DMS114 treated with DMSO at 0.1 percent for 48 hours (cell line): Measurements from ENCODE around the gene C17orf113.
"Not testable (repeated sequence)": the region's sequence is repeated elsewhere in the genome, so short reads cannot be mapped to it uniquely, and the experiment has no call there.

Experiments
- DNase-seq: peaks from one replicate; lab custom pipeline; 2025; ENCODE audit not compliant: unreplicated experiment; lab: John Stamatoyannopoulos, UW

The C17orf113 gene

GRCh38 chr17:42017866-42018200 is 32.6 kb downstream of the C17orf113 start:
- no peak for DNase-seq

- DNase-seq = peak; percentile 86
Observed at GRCh38 chr17:42016941-42017865, 33.2 kb downstream of the C17orf113 start, which contains the start of gene DNAJC7. TSS of gene DNAJC7 (minus strand) at chr17:42017439. CDS start at chr17:42017416, 23 bp downstream.

DNA sequence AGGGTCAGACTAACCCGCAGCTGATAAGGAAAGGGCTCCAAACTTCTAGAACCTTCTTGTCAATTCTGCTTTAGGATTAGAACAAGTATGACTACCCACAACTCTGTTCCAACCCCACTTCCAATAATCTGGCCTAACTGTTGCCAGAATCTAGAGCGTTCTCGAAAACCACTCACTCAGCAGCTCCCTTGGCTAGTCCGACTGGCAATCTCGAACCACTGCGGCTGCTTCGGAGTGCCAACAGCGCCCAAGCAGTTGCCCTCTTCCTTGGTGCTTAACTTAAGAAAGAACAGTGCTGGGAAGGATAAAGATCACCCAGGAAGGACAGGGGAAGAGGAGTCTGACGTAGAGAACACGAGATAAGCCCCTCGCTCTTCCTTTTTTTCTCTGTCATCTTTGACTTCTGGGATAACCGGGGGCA is 34.0 kb downstream of the C17orf113 start:
- DNase-seq = peak; percentile 14

- DNase-seq = not testable (repeated sequence)
Observed at GRCh38 chr17:42013740-42014139, 36.7 kb downstream of the C17orf113 start.

DNA sequence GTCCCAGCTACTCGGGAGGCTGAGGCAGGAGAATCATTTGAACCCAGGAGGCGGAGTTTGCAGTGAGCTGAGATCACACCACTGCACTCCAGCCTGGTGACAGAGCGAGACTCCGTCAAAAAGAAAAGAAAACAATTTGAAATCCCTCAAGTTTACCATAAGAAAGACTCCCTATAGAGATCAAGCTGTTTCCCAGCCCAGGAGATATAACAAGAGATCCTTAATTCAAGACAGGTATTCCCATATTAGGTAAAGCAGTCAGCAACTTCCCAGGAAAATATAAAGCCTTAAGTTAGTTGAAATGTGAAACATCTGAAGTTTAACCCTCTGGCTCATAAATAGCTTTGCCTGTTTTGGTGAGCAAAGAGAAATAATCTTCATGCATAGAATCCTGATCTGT is 38.0 kb downstream of the C17orf113 start:
- DNase-seq = not testable (repeated sequence)

- no peak for DNase-seq
Observed at GRCh38 chr17:42010898-42011516, 39.4 kb downstream of the C17orf113 start.

GRCh38 chr17:42010266-42010680 is 40.1 kb downstream of the C17orf113 start:
- DNase-seq = not testable (repeated sequence)

- DNase-seq = no peak
Observed at GRCh38 chr17:42009170-42009569, 41.2 kb downstream of the C17orf113 start.

- DNase-seq = no peak
Observed at GRCh38 chr17:42005166-42005565, 45.2 kb downstream of the C17orf113 start.

- DNase-seq = no peak
Observed at GRCh38 chr17:42002792-42003301, 47.6 kb downstream of the C17orf113 start.

DNA sequence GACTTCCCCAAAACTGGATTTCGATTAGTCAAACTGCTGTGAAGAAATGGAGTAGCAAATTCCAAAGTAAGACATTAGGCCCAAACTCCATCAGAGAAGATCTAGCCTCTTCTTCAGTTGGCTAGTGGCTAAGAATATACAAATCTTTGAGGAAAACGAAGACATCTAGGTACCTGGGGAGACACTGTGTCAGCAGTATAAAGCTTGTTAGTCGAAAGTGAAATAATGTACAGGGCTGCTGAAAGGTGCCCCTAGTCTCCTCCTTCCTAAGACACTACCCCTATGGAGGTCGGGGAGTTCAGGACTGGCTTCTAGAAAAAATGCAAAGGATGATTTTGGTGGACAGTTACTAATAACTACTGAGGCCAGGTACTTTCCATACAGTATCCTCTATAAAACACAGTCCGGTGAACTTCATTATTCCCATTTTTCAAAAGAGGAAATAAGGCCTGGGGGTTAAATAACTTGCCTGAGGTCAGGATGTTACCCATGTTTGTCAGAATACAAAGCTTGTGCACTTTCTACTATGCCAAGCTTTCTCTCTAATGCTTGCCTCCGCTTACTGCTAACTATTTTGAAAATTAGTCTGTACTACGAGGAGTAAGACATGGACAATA is 48.1 kb downstream of the C17orf113 start:
- DNase-seq = no peak

DNA sequence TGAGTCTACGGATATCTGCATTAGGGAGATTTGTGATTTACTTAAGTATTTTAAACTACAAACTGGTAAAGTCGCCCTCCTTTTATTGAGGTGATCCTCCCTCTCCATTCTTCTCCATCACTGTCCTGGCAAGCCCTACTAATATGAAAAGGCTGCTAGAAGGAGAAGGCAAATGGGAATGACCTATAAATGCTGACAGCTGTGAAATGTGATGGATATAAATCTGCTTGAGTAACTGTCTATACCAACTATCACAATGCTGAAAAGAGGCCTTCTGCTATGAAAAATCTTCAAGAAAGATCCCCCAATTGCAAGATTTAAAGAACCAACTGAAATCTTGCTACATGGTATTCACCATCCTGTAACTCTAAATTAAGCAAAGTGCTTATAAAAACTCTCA is 48.7 kb downstream of the C17orf113 start:
- no peak for DNase-seq

- DNase-seq = no peak
Observed at GRCh38 chr17:42000413-42001133, 49.8 kb downstream of the C17orf113 start.

- no peak for DNase-seq
Observed at GRCh38 chr17:41998497-41998896, 51.9 kb downstream of the C17orf113 start.

- no peak for DNase-seq
Observed at GRCh38 chr17:41996855-41997164, 53.6 kb downstream of the C17orf113 start.

DNA sequence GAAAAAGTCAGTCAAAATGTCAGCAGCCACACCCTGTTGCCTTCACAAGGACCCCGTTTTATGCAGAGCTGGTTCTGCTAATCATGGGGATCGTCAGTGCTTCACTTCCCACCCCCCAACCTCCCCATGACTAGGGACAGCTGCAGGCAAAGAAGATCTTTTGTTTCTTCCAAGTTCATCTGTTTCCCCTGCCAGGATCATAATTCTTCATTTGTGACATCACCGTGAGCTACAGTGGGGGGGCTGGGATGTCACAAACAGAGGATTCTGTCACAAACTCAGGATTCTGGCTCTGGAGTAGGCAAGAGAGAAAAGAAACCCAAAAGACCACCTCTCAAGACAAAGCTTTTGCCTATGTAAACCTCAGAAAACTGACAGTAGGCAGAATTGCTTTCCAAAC is 57.8 kb downstream of the C17orf113 start:
- DNase-seq = no peak

DNA sequence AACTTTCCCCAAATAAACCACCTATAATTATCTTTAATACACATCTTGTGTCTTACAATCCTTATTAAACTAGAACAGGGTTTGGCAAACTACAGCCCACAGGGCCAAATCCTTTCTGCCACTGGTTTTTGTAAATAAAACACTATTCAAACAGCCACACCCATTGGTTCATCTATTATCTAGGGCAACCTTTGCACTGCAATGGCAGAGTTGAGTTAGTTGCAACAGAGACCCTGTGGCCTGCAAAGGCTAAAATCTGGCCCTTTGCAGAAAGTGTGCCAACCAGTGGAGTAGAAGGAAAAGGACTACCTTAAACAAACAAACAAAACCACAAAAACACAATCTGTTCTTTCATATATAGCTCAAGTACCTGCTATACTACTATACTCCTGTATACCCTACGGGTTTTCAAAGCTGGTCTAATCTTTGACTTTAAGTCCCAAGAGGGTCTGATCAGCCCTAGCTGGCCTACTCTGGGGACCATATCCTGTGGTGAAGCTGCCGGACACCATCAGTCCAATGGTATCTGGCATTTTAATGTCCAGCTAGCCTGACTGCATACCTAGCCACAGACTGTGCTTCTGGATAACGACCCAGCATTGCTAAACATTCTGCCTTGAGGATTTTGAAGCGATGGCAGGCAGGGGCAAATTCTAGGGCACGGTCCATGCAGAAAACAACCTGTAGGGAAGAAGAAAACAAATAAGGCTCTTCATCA is 60.5 kb downstream of the C17orf113 start:
- no peak for DNase-seq

- DNase-seq = no peak
Observed at GRCh38 chr17:41988418-41988817, 62.0 kb downstream of the C17orf113 start.
